ENCODE data around the gene UGT1A5.

Gene UGT1A5

GRCh38 chr2:233803292-233803911 is 90.7 kb downstream of the UGT1A5 start:
- H3K27ac ChIP-seq (ENCODE audit: low read depth, low read length): no peak overlapping the region
- no peaks in the 10 kb centered on the region for H3K4me1 ChIP-seq (ENCODE audit: control insufficient read depth in 5 of 5, insufficient read depth in 5 of 5, low read length in 5 of 5)

GRCh38 chr2:233803994-233804393 is 91.3 kb downstream of the UGT1A5 start:
- peaks cover 0 to 6% (median 0%) of the 10 kb centered on the region in 5 donors for H3K27me3 ChIP-seq (ENCODE audit: control insufficient read depth in 5 of 5, insufficient read depth in 4 of 5, low read length in 5 of 5)
- H3K4me3 ChIP-seq (ENCODE audit: low read depth in 1 of 5, low read length in 5 of 5): no peak overlapping the region
- no peak overlapping the region for H3K9ac ChIP-seq (ENCODE audit: low read length in 5 of 5)
- H3K9me3 ChIP-seq (ENCODE audit: control insufficient read depth in 5 of 5, low read length in 5 of 5): no peaks in the 10 kb centered on the region
- H3K36me3 ChIP-seq (ENCODE audit: control insufficient read depth in 5 of 5, insufficient read depth in 5 of 5, low read length in 5 of 5): no peaks in the 10 kb centered on the region
- H3K27ac ChIP-seq (ENCODE audit: low read depth, low read length): no peak overlapping the region
- no peaks in the 10 kb centered on the region for H3K4me1 ChIP-seq (ENCODE audit: control insufficient read depth in 5 of 5, insufficient read depth in 5 of 5, low read length in 5 of 5)

More at GRCh38 chr2:233803292-233803911, 90.7 kb downstream of the UGT1A5 start:
- no peaks in the 10 kb centered on the region for H3K9me3 ChIP-seq (ENCODE audit: control insufficient read depth in 5 of 5, low read length in 5 of 5)
- no peaks in the 10 kb centered on the region for H3K36me3 ChIP-seq (ENCODE audit: control insufficient read depth in 5 of 5, insufficient read depth in 5 of 5, low read length in 5 of 5)
- peaks cover 0 to 3% (median 0%) of the 10 kb centered on the region in 5 donors for H3K27me3 ChIP-seq (ENCODE audit: control insufficient read depth in 5 of 5, insufficient read depth in 4 of 5, low read length in 5 of 5)
- no peak overlapping the region for H3K4me3 ChIP-seq (ENCODE audit: low read depth in 1 of 5, low read length in 5 of 5)
- H3K9ac ChIP-seq (ENCODE audit: low read length in 5 of 5): no peak overlapping the region

GRCh38 chr2:233807215-233807865 is 94.6 kb downstream of the UGT1A5 start:
- Histone ChIP-seq H3K4me1 (ENCODE audit: control insufficient read depth in 5 of 5, insufficient read depth in 5 of 5, low read length in 5 of 5) (no peaks in the 10 kb centered on the region), H3K27me3 (ENCODE audit: control insufficient read depth in 5 of 5, insufficient read depth in 4 of 5, low read length in 5 of 5) (peaks cover 0 to 10% (median 0%) of the 10 kb centered on the region in 5 donors), H3K4me3 (ENCODE audit: low read depth in 1 of 5, low read length in 5 of 5) (no peak overlapping the region), H3K36me3 (ENCODE audit: control insufficient read depth in 5 of 5, insufficient read depth in 5 of 5, low read length in 5 of 5) (no peaks in the 10 kb centered on the region), H3K27ac (ENCODE audit: low read depth, low read length) (no peak overlapping the region), H3K9ac (ENCODE audit: low read length in 5 of 5) (no peak overlapping the region), H3K9me3 (ENCODE audit: control insufficient read depth in 5 of 5, low read length in 5 of 5) (no peaks in the 10 kb centered on the region)

DNA sequence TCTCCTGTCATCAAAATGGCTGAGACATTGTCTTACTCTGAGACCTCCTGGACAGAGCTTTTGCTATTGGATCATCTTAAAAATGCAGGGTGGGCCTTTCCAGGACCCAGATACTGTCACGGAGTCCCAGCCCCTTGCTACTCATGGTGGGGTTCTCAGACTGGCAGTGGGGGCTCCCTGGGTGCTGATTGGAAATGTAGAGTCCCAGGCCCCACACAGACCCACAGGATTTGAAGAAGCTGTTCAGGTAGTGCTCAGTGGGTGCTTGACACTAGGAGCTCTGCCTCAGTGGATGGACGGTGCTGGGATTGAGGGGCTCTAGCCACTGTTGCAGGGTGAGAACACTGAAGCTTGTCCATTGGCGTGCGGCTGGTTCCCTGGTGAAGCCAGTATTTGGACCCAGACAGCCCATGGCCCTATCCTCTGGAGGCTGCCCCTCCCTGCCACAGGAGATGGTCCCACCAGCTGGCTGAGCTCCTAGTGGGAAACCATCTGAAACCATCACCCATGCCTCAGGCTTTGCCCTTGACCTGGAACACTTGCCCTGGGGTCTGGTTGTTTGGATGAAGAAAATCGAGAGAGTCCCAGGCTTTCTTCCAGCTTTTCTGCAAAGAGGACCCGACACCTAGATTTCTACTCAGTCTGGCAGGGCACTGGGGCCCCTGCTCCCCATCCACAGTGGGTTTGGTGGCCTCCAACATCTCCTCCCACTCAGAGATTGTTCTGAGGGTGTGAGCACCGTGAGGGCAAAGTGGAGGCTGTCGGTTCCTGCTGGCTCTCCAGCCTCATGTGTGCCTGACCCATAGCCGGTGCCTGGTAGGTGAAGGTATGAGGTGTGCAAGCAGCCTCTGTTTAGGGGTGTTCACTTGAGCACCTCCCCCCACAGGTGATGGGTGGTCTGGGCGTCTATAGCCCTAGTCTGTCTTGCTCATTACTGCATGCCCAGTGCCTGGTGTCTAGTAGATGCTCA is 95.5 kb downstream of the UGT1A5 start:
- Histone ChIP-seq H3K9me3 (ENCODE audit: control insufficient read depth in 5 of 5, low read length in 5 of 5) (no peaks in the 10 kb centered on the region), H3K36me3 (ENCODE audit: control insufficient read depth in 5 of 5, insufficient read depth in 5 of 5, low read length in 5 of 5) (no peaks in the 10 kb centered on the region), H3K27me3 (ENCODE audit: control insufficient read depth in 5 of 5, insufficient read depth in 4 of 5, low read length in 5 of 5) (peaks cover 0 to 10% (median 0%) of the 10 kb centered on the region in 5 donors), H3K4me1 (ENCODE audit: control insufficient read depth in 5 of 5, insufficient read depth in 5 of 5, low read length in 5 of 5) (no peaks in the 10 kb centered on the region), H3K9ac (ENCODE audit: low read length in 5 of 5) (no peak overlapping the region), H3K27ac (ENCODE audit: low read depth, low read length) (no peak overlapping the region), H3K4me3 (ENCODE audit: low read depth in 1 of 5, low read length in 5 of 5) (no peak overlapping the region)

- H3K9ac ChIP-seq (ENCODE audit: low read length in 5 of 5): no peak overlapping the region
- no peaks in the 10 kb centered on the region for H3K9me3 ChIP-seq (ENCODE audit: control insufficient read depth in 5 of 5, low read length in 5 of 5)
- no peaks in the 10 kb centered on the region for H3K4me1 ChIP-seq (ENCODE audit: control insufficient read depth in 5 of 5, insufficient read depth in 5 of 5, low read length in 5 of 5)
- H3K4me3 ChIP-seq (ENCODE audit: low read depth in 1 of 5, low read length in 5 of 5): no peak overlapping the region
- H3K36me3 ChIP-seq (ENCODE audit: control insufficient read depth in 5 of 5, insufficient read depth in 5 of 5, low read length in 5 of 5): no peaks in the 10 kb centered on the region
- H3K27me3 ChIP-seq (ENCODE audit: control insufficient read depth in 5 of 5, insufficient read depth in 4 of 5, low read length in 5 of 5): peaks cover 0 to 10% (median 0%) of the 10 kb centered on the region in 5 donors
- H3K27ac ChIP-seq (ENCODE audit: low read depth, low read length): no peak overlapping the region
These were observed 97.7 kb downstream of the UGT1A5 start for GRCh38 chr2:233810385-233810784.

DNA sequence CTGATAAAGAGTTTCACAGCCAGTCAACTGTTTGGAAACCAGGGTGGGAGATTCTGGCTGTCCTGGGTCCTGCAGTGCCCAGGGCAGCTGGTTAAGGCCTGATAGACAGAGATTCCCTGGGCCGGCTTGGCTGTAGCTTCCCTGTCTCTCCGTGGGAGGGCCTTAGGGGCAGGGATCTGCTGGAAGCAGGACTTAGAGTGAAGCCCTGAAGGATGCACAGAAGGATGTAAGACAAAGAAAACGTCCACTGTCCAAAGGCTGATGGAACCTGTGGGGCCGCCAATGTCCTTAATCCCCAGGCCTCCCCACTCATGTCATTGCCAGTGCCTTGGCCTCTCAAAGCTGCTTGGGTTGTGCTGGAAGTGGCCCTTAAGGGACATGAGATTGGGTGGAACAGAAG is 98.4 kb downstream of the UGT1A5 start:
- Histone ChIP-seq H3K27ac (ENCODE audit: low read depth, low read length) (no peak overlapping the region), H3K27me3 (ENCODE audit: control insufficient read depth in 5 of 5, insufficient read depth in 4 of 5, low read length in 5 of 5) (peaks cover 0 to 10% (median 0%) of the 10 kb centered on the region in 5 donors)

DNA sequence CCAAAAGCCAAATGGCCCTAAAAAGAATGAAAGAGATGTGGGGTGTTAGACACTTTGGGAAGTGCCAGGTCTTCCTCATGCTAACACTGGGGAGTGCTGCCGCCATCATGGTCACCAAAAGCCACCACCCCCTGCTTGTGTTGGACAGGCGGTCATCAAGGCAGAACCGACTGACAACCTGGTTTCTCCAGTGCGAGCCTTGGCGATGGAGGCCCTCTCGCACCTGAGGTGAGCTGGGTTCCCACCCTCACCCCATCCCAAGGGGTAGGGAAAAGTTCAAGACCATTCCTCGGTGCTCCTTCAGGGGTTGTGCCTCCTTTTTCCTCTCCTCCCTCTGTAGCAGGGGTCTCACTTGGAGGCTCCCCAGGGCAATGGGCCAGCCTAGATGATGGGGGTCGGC is 99.0 kb downstream of the UGT1A5 start:
- Histone ChIP-seq H3K36me3 (ENCODE audit: control insufficient read depth in 5 of 5, insufficient read depth in 5 of 5, low read length in 5 of 5) (no peaks in the 10 kb centered on the region), H3K4me1 (ENCODE audit: control insufficient read depth in 5 of 5, insufficient read depth in 5 of 5, low read length in 5 of 5) (peaks cover 0 to 5% (median 5%) of the 10 kb centered on the region in 5 donors), H3K9me3 (ENCODE audit: control insufficient read depth in 5 of 5, low read length in 5 of 5) (peaks cover 0 to 3% (median 0%) of the 10 kb centered on the region in 5 donors), H3K9ac (ENCODE audit: low read length in 5 of 5) (no peak overlapping the region), H3K4me3 (ENCODE audit: low read depth in 1 of 5, low read length in 5 of 5) (no peak overlapping the region), H3K27me3 (ENCODE audit: control insufficient read depth in 5 of 5, insufficient read depth in 4 of 5, low read length in 5 of 5) (peaks cover 0 to 10% (median 0%) of the 10 kb centered on the region in 5 donors), H3K27ac (ENCODE audit: low read depth, low read length) (no peak overlapping the region)

More for the DNA sequence above, 98.4 kb downstream of the UGT1A5 start:
- H3K4me3 ChIP-seq (ENCODE audit: low read depth in 1 of 5, low read length in 5 of 5): no peak overlapping the region
- H3K9ac ChIP-seq (ENCODE audit: low read length in 5 of 5): no peak overlapping the region
- H3K9me3 ChIP-seq (ENCODE audit: control insufficient read depth in 5 of 5, low read length in 5 of 5): no peaks in the 10 kb centered on the region
- H3K4me1 ChIP-seq (ENCODE audit: control insufficient read depth in 5 of 5, insufficient read depth in 5 of 5, low read length in 5 of 5): no peaks in the 10 kb centered on the region
- H3K36me3 ChIP-seq (ENCODE audit: control insufficient read depth in 5 of 5, insufficient read depth in 5 of 5, low read length in 5 of 5): no peaks in the 10 kb centered on the region

GRCh38 chr2:233813236-233814055 is 100.7 kb downstream of the UGT1A5 start:
- Histone ChIP-seq H3K9ac (ENCODE audit: low read length in 5 of 5) (no peak overlapping the region), H3K27me3 (ENCODE audit: control insufficient read depth in 5 of 5, insufficient read depth in 4 of 5, low read length in 5 of 5) (peaks cover 0 to 9% (median 0%) of the 10 kb centered on the region in 5 donors), H3K9me3 (ENCODE audit: control insufficient read depth in 5 of 5, low read length in 5 of 5) (peaks cover 0 to 3% (median 0%) of the 10 kb centered on the region in 5 donors), H3K4me3 (ENCODE audit: low read depth in 1 of 5, low read length in 5 of 5) (no peak overlapping the region), H3K27ac (ENCODE audit: low read depth, low read length) (no peak overlapping the region), H3K4me1 (ENCODE audit: control insufficient read depth in 5 of 5, insufficient read depth in 5 of 5, low read length in 5 of 5) (peaks cover 0 to 22% (median 17%) of the 10 kb centered on the region in 5 donors), H3K36me3 (ENCODE audit: control insufficient read depth in 5 of 5, insufficient read depth in 5 of 5, low read length in 5 of 5) (no peaks in the 10 kb centered on the region)

GRCh38 chr2:233814056-233814835 is 101.5 kb downstream of the UGT1A5 start:
- Histone ChIP-seq H3K27ac (ENCODE audit: low read depth, low read length) (no peak overlapping the region), H3K9ac (ENCODE audit: low read length in 5 of 5) (no peak overlapping the region), H3K9me3 (ENCODE audit: control insufficient read depth in 5 of 5, low read length in 5 of 5) (peaks cover 0 to 3% (median 0%) of the 10 kb centered on the region in 5 donors), H3K27me3 (ENCODE audit: control insufficient read depth in 5 of 5, insufficient read depth in 4 of 5, low read length in 5 of 5) (peaks cover 0 to 2% (median 0%) of the 10 kb centered on the region in 5 donors), H3K4me1 (ENCODE audit: control insufficient read depth in 5 of 5, insufficient read depth in 5 of 5, low read length in 5 of 5) (peaks cover 0 to 22% (median 17%) of the 10 kb centered on the region in 5 donors), H3K36me3 (ENCODE audit: control insufficient read depth in 5 of 5, insufficient read depth in 5 of 5, low read length in 5 of 5) (no peaks in the 10 kb centered on the region), H3K4me3 (ENCODE audit: low read depth in 1 of 5, low read length in 5 of 5) (no peak overlapping the region)
